Measurements from ENCODE around the gene HOXB7.

DNA sequence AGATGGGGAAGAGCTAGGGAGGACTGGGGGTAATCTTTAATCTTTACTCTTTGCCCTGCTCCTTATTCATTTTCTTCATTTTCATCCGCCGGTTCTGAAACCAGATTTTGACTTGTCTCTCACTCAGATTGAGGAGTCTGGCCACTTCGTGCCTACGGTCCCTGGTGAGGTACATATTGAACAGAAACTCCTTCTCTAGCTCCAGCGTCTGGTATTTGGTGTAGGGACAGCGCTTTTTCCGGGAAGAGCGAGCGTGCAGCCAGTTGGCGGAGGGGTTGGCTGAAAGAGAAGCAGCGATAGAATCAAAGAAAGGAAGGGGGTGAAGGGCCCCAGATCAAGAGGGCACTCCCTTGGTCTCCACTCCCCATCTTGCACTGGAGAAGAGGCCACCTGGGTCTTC is 12.0 kb upstream of the HOXB7 start:
- TF ChIP-seq, protein P1, sequence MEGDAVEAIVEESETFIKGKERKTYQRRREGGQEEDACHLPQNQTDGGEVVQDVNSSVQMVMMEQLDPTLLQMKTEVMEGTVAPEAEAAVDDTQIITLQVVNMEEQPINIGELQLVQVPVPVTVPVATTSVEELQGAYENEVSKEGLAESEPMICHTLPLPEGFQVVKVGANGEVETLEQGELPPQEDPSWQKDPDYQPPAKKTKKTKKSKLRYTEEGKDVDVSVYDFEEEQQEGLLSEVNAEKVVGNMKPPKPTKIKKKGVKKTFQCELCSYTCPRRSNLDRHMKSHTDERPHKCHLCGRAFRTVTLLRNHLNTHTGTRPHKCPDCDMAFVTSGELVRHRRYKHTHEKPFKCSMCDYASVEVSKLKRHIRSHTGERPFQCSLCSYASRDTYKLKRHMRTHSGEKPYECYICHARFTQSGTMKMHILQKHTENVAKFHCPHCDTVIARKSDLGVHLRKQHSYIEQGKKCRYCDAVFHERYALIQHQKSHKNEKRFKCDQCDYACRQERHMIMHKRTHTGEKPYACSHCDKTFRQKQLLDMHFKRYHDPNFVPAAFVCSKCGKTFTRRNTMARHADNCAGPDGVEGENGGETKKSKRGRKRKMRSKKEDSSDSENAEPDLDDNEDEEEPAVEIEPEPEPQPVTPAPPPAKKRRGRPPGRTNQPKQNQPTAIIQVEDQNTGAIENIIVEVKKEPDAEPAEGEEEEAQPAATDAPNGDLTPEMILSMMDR (IDR thresholded peaks at IDR 0.05; ENCODE audit: low read depth, low read length, missing input control) = no peak
- TF ChIP-seq YY1 (IDR thresholded peaks at IDR 0.05) (no peak), TAF1 (conservative IDR thresholded peaks at IDR 0.05) (no peak), RXRA (IDR thresholded peaks at IDR 0.05) (no peak), EGR1 (IDR thresholded peaks at IDR 0.05; ENCODE audit: low read depth in 2 of 2) (no peak), FOXA2 (IDR thresholded peaks at IDR 0.05) (no peak), FOXA1 (IDR thresholded peaks at IDR 0.05) (no peak)
- TF ChIP-seq, protein P2, sequence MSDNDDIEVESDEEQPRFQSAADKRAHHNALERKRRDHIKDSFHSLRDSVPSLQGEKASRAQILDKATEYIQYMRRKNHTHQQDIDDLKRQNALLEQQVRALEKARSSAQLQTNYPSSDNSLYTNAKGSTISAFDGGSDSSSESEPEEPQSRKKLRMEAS (IDR thresholded peaks at IDR 0.05) = no peak
- TF ChIP-seq, protein P3, sequence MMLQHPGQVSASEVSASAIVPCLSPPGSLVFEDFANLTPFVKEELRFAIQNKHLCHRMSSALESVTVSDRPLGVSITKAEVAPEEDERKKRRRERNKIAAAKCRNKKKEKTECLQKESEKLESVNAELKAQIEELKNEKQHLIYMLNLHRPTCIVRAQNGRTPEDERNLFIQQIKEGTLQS (IDR thresholded peaks at IDR 0.05) = no peak
- TF ChIP-seq, protein P4, sequence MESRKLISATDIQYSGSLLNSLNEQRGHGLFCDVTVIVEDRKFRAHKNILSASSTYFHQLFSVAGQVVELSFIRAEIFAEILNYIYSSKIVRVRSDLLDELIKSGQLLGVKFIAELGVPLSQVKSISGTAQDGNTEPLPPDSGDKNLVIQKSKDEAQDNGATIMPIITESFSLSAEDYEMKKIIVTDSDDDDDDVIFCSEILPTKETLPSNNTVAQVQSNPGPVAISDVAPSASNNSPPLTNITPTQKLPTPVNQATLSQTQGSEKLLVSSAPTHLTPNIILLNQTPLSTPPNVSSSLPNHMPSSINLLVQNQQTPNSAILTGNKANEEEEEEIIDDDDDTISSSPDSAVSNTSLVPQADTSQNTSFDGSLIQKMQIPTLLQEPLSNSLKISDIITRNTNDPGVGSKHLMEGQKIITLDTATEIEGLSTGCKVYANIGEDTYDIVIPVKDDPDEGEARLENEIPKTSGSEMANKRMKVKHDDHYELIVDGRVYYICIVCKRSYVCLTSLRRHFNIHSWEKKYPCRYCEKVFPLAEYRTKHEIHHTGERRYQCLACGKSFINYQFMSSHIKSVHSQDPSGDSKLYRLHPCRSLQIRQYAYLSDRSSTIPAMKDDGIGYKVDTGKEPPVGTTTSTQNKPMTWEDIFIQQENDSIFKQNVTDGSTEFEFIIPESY (IDR thresholded peaks at IDR 0.05) = no peak
- TF ChIP-seq, protein P5, sequence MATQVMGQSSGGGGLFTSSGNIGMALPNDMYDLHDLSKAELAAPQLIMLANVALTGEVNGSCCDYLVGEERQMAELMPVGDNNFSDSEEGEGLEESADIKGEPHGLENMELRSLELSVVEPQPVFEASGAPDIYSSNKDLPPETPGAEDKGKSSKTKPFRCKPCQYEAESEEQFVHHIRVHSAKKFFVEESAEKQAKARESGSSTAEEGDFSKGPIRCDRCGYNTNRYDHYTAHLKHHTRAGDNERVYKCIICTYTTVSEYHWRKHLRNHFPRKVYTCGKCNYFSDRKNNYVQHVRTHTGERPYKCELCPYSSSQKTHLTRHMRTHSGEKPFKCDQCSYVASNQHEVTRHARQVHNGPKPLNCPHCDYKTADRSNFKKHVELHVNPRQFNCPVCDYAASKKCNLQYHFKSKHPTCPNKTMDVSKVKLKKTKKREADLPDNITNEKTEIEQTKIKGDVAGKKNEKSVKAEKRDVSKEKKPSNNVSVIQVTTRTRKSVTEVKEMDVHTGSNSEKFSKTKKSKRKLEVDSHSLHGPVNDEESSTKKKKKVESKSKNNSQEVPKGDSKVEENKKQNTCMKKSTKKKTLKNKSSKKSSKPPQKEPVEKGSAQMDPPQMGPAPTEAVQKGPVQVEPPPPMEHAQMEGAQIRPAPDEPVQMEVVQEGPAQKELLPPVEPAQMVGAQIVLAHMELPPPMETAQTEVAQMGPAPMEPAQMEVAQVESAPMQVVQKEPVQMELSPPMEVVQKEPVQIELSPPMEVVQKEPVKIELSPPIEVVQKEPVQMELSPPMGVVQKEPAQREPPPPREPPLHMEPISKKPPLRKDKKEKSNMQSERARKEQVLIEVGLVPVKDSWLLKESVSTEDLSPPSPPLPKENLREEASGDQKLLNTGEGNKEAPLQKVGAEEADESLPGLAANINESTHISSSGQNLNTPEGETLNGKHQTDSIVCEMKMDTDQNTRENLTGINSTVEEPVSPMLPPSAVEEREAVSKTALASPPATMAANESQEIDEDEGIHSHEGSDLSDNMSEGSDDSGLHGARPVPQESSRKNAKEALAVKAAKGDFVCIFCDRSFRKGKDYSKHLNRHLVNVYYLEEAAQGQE (IDR thresholded peaks at IDR 0.05) = no peak

All from liver (tissue), 3 donors.